ENCODE results near the gene ITGAE. TPM values are rescaled to one million over a fixed set of nuclear protein-coding genes. Genes with fewer than 3 reads are reported as not detected.
A peak's percentile ranks its signal among the peaks of the same experiment; 100 is the strongest.

The ITGAE gene
- total RNA-seq, 4 donors from 2014 or later = 17.0 to 30.7 (median 22.2) TPM

DNA sequence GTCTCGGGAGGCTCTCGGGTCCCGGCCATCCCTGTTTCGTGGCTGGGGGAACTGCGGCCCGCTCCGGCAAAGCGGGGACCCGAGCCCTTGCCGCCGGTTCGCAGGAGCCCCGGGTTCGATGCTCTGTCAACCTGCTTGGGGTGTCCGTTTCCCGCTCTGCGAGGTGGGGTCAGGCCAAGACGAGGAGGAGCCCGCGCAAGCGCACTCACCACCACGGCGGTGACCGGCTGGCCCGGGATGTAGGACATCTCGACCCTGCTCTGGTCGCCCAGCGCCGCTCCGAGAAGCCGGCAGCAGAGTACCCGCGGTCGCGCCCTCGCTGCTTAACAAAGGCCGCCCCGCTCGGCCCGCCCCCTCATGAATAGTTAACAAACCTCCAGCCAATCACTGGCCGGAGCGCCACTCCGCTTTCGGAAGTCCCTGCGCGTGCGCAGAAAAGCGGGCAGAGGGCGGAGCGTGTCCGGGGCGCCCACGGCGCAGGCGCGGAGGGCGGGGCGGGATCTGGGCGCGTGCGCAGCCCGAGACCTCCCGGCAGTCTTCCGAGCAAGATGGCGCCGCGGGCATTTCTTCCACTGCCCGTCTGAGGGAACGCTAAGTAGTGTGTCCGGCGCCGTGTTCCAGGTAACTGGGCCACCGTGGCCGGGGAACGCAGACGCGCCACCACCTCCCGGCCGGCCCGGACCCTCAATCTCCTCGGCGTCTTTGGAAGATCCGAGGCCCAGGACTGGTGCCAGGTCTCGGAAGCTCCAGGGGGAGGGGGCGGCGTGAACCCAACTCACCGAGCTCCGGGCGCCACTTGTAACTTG lies 132.5 kb downstream of the ITGAE start, which contains the start of the genes EMC6 and TAX1BP3:
Gene EMC6 (plus strand): TSS at position 534 of the 806 bp plus-strand sequence. CDS start 335 bp downstream, outside the sequence.
Gene TAX1BP3 (minus strand): TSS at position 300 of the 806 bp plus-strand sequence. CDS start 52 bp downstream, at position 248.
- ATAC-seq (ENCODE audit: low FRiP score) = peak; percentile 92
- TF ChIP-seq, protein P1, sequence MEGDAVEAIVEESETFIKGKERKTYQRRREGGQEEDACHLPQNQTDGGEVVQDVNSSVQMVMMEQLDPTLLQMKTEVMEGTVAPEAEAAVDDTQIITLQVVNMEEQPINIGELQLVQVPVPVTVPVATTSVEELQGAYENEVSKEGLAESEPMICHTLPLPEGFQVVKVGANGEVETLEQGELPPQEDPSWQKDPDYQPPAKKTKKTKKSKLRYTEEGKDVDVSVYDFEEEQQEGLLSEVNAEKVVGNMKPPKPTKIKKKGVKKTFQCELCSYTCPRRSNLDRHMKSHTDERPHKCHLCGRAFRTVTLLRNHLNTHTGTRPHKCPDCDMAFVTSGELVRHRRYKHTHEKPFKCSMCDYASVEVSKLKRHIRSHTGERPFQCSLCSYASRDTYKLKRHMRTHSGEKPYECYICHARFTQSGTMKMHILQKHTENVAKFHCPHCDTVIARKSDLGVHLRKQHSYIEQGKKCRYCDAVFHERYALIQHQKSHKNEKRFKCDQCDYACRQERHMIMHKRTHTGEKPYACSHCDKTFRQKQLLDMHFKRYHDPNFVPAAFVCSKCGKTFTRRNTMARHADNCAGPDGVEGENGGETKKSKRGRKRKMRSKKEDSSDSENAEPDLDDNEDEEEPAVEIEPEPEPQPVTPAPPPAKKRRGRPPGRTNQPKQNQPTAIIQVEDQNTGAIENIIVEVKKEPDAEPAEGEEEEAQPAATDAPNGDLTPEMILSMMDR (IDR thresholded peaks at IDR 0.05) = no peak
- DNase-seq (ENCODE audit: low spot score) = peak; percentile 92

DNA sequence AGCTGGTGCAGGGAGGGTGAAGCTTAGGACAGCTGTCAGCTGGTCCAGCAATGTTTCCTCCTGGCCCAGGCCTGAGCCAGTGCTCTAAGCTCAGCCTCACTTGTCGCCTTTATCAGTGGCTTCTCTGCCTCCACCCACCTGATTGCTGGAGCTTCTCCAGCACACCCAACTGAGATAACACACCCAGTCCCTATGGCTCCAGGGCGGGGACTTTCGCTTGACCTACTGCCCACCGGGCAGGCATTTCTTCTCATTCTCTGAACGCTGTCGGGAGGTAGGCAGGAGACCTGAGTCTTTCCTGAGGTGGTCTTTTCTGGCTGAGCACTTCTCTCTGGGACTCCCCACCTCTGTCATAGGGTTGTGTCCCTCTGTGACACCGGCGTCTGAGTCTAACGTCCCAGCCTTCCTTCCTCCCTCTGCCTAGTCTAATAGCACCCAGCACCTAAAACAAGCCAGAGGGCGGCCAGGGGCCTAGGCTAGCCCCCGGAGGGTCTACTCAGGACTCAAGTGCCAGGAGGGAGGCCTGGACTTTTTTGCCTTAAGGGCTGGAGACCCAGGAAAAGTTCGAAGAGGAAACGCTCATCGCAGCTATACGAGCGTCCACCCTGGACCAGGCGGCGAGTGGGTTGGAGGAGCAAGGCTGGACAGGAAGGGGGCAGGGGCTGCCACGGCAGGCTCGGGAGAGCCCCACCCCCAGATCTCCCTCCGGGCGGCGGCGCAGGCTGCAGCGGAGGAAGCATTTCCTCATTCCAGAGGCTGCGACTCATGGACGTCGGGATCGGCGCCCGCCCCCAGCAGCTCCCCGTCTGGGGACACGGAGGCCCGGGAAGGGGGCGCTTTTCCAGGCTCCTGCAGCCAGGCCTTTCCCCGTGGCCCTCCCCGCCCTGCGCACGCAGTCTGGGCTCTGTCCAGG lies 133.4 kb downstream of the ITGAE start:
- ATAC-seq (ENCODE audit: low FRiP score) = peak; percentile 89
- TF ChIP-seq, protein P1 (IDR thresholded peaks at IDR 0.05) = no peak

DNA sequence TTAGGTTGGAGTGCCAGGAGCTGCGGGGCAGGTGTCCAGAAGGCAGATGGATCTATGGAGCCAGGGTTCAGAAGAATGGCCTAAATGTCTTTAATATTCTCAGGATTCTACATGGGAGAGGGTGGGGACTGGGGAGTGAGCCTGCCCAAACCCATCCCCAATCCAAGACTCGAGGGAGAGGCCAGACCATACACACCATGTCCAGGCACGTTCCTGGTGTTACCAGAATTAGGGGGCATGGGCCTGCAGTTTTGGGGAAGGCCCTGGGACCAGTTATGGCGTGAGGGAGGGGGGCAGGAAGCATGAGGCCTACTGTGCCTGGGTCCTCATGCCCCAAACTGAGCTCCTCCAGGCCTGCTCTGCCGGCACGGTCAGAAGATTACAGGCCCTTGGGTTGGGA lies 134.5 kb downstream of the ITGAE start:
- ATAC-seq (ENCODE audit: low FRiP score) = no peak
- TF ChIP-seq, protein P1 (IDR thresholded peaks at IDR 0.05) = no peak
- DNase-seq (ENCODE audit: low spot score) = no peak

More for the DNA sequence above, 133.4 kb downstream of the ITGAE start:
- peak; percentile 45 for DNase-seq (ENCODE audit: low spot score)

DNA sequence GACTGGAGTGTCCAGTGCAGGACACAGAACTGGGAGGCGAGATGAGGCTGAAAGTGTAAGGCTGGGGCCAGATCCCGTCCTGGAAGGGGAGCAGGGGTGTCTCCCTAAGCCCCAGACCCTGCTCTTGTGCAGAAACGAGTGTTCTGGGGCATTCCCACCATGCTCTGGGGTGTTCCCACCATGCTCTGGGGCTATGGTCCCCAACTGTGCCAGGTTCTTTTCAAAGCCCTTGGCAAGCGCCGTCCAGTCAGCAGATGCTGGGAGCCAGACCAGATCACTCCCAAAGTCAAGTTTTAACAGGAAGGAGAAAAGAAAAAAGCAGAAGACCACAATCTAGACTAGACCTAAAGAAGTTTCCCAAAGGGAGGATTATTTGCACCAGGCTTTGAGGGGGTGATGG lies 135.2 kb downstream of the ITGAE start:
- TF ChIP-seq, protein P1 (IDR thresholded peaks at IDR 0.05) = no peak
- no peak for DNase-seq (ENCODE audit: low spot score)
- ATAC-seq (ENCODE audit: low FRiP score) = no peak

Other genes starting within 250 kb of the ITGAE start
- 1 to 10 TPM in 1 of 4 donors, under 1 TPM in 3; 0.36 to 3.0 (median 0.86) TPM for gene TRPV3, start 243.4 kb downstream of the ITGAE start, total RNA-seq
- gene TRPV1, start 191.8 kb downstream of the ITGAE start, total RNA-seq = 1 to 10 TPM; 1.7 to 9.9 (median 2.7) TPM
- 10 to 100 TPM in 3 of 4 donors, 1 to 10 TPM in 1; 9.4 to 25.5 (median 12.1) TPM for gene SHPK, start 164.9 kb downstream of the ITGAE start, total RNA-seq
- gene CTNS, start 164.4 kb downstream of the ITGAE start, total RNA-seq = 10 to 100 TPM; 18.8 to 29.9 (median 23.1) TPM
- 100 to 1,000 TPM in 2 of 4 donors, 10 to 100 TPM in 2; 69.8 to 141 (median 100) TPM for gene TAX1BP3, start 132.6 kb downstream of the ITGAE start, total RNA-seq
- 10 to 100 TPM in 3 of 4 donors, 1 to 10 TPM in 1; 9.8 to 19.4 (median 13.0) TPM for gene EMC6, start 132.4 kb downstream of the ITGAE start, total RNA-seq
- 1 to 10 TPM in 1 of 4 donors, under 1 TPM in 3; 0.84 to 2.4 (median 0.94) TPM for gene P2RX5, start 105.0 kb downstream of the ITGAE start, total RNA-seq
- under 1 TPM in 3 of 4 donors, not detected in 1; 0.19 to 0.69 (median 0.24) TPM for gene HASPIN, start 77.3 kb downstream of the ITGAE start, total RNA-seq
- gene NCBP3, start 45.1 kb upstream of the ITGAE start, total RNA-seq = 10 to 100 TPM; 16.3 to 31.9 (median 23.9) TPM
- gene CAMKK1, start 91.9 kb upstream of the ITGAE start, total RNA-seq = 1 to 10 TPM; 4.3 to 9.9 (median 8.2) TPM
- 1 to 10 TPM; 1.1 to 4.7 (median 2.7) TPM for gene P2RX1, start 115.3 kb upstream of the ITGAE start, total RNA-seq
- gene ATP2A3, start 163.2 kb upstream of the ITGAE start, total RNA-seq = 10 to 100 TPM in 1 of 4 donors, 1 to 10 TPM in 3; 2.9 to 12.3 (median 5.5) TPM

Data from omental fat pad (tissue), 4 donors.